Measurements from ENCODE around the gene RNASE8. TPM values are rescaled to one million over a fixed set of nuclear protein-coding genes. Genes with fewer than 3 reads are reported as not detected.

Gene RNASE8
- total and polyA plus RNA-seq, 4 experiments from 2014 or later: not detected

- Histone ChIP-seq H3K4me1 (ENCODE audit: insufficient read depth, low read length) (peaks cover 20% of the 10 kb centered on the region), H3K4me3 (ENCODE audit: low read length in 2 of 2) (no peak overlapping the region), H3K27ac (ENCODE audit: low read depth, low read length) (no peak overlapping the region), H3K27me3 (ENCODE audit: insufficient read depth, low read length) (no peaks in the 10 kb centered on the region), H3K9me3 (ENCODE audit: control insufficient read depth in 1 of 2, low read length in 2 of 2) (no peaks in the 10 kb centered on the region), H3K36me3 (ENCODE audit: insufficient read depth, low read length) (no peaks in the 10 kb centered on the region)
- peak overlapping the region in 2 of 7 donors; percentile 56 to 83 for H3K27ac Mint-ChIP-seq
- intact Hi-C loops (cut with micrococcal nuclease): no loop called here
- H3K4me1 Mint-ChIP-seq: peaks cover 12 to 33% (median 22%) of the 10 kb centered on the region in 4 donors
- CTCF ChIA-PET (ENCODE audit: partially characterized antibody): interaction anchor here (1.1 to 2.6 kb wide), 4 partner anchors 9 to 81 kb away, joined by 4 to 34 read pairs (median 6); no protein-coding TSS in a partner anchor
- peaks cover 0 to 2% (median 0%) of the 10 kb centered on the region in 8 donors for H3K9me3 Mint-ChIP-seq
- H3K27me3 Mint-ChIP-seq: no peaks in the 10 kb centered on the region
- POLR2A ChIA-PET (ENCODE audit: partially characterized antibody): interaction anchor here (0.7 to 2.5 kb wide), 5 partner anchors 8 to 81 kb away, joined by 3 to 18 read pairs (median 5); no protein-coding TSS in a partner anchor
- DNase-seq: no peak
- H3K4me3 Mint-ChIP-seq: peak overlapping the region; percentile 53 to 91 (median 86)
- peaks cover 31 to 32% of the 10 kb centered on the region in 2 donors for H3K36me3 Mint-ChIP-seq
These were observed 34.4 kb upstream of the RNASE8 start for GRCh38 chr14:21023174-21023573.

GRCh38 chr14:21023817-21024584 lies 33.6 kb upstream of the RNASE8 start:
- peak overlapping the region; percentile 77 to 92 (median 87) for H3K27ac Mint-ChIP-seq
- ChIA-PET CTCF (ENCODE audit: partially characterized antibody) (interaction anchor here (1.1 to 2.6 kb wide), 5 partner anchors 10 to 81 kb away, joined by 3 to 34 read pairs (median 4); no protein-coding TSS in a partner anchor), POLR2A (ENCODE audit: partially characterized antibody) (interaction anchor here (0.7 to 2.5 kb wide), 9 partner anchors 9 to 80 kb away, joined by 3 to 18 read pairs (median 4); no protein-coding TSS in a partner anchor)
- H3K4me1 ChIP-seq (ENCODE audit: insufficient read depth, low read length): peaks cover 20% of the 10 kb centered on the region
- H3K4me3 Mint-ChIP-seq: peak overlapping the region; percentile 83 to 95 (median 91)
- H3K36me3 Mint-ChIP-seq: peaks cover 23 to 26% of the 10 kb centered on the region in 2 donors
- peak overlapping the region; percentile 51 for H3K27ac ChIP-seq (ENCODE audit: low read depth, low read length)
- peaks cover 0 to 2% (median 0%) of the 10 kb centered on the region in 8 donors for H3K9me3 Mint-ChIP-seq
- peak; percentile 9 to 46 (median 23) for DNase-seq
- intact Hi-C loops (cut with micrococcal nuclease): loop anchor here (2.0 kb wide), 1 partner anchor 69 kb away; no protein-coding TSS in a partner anchor
- peaks cover 12 to 33% (median 22%) of the 10 kb centered on the region in 4 donors for H3K4me1 Mint-ChIP-seq
- peak overlapping the region; percentile 69 to 77 for H3K4me3 ChIP-seq (ENCODE audit: low read length in 2 of 2)
- H3K27me3 ChIP-seq (ENCODE audit: insufficient read depth, low read length): no peaks in the 10 kb centered on the region
- H3K9me3 ChIP-seq (ENCODE audit: control insufficient read depth in 1 of 2, low read length in 2 of 2): no peaks in the 10 kb centered on the region
- H3K36me3 ChIP-seq (ENCODE audit: insufficient read depth, low read length): no peaks in the 10 kb centered on the region
- no peaks in the 10 kb centered on the region for H3K27me3 Mint-ChIP-seq

GRCh38 chr14:21024585-21025370 lies 32.8 kb upstream of the RNASE8 start, which contains the start of gene NDRG2:
NDRG2 (minus strand) TSS chr14:21025061; CDS start chr14:21023315, 1,746 bp downstream.
- peaks cover 12 to 33% (median 22%) of the 10 kb centered on the region in 4 donors for H3K4me1 Mint-ChIP-seq
- no peaks in the 10 kb centered on the region for H3K36me3 ChIP-seq (ENCODE audit: insufficient read depth, low read length)
- H3K27me3 Mint-ChIP-seq: no peaks in the 10 kb centered on the region
- H3K9me3 ChIP-seq (ENCODE audit: control insufficient read depth in 1 of 2, low read length in 2 of 2): no peaks in the 10 kb centered on the region
- peak; percentile 71 to 79 (median 72) for DNase-seq
- POLR2A ChIA-PET (ENCODE audit: partially characterized antibody): interaction anchor here (0.7 to 2.5 kb wide), 6 partner anchors 10 to 79 kb away, joined by 3 to 18 read pairs (median 5); no protein-coding TSS in a partner anchor
- H3K4me3 Mint-ChIP-seq: peak within 1 kb of the TSS; percentile 83 to 95 (median 91)
- peak within 1 kb of the TSS; percentile 77 to 93 (median 92) for H3K27ac Mint-ChIP-seq
- H3K4me3 ChIP-seq (ENCODE audit: low read length in 2 of 2): peak within 1 kb of the TSS; percentile 69 to 77
- CTCF ChIA-PET (ENCODE audit: partially characterized antibody): interaction anchor here (0.5 to 2.6 kb wide), 4 partner anchors 10 to 361 kb away, joined by 3 to 34 read pairs (median 4); no protein-coding TSS in a partner anchor
- H3K27me3 ChIP-seq (ENCODE audit: insufficient read depth, low read length): no peaks in the 10 kb centered on the region
- peaks cover 0 to 2% (median 0%) of the 10 kb centered on the region in 8 donors for H3K9me3 Mint-ChIP-seq
- intact Hi-C loops (cut with micrococcal nuclease): loop anchor here (2.0 kb wide), 1 partner anchor 68 kb away; no protein-coding TSS in a partner anchor
- peaks cover 20% of the 10 kb centered on the region for H3K4me1 ChIP-seq (ENCODE audit: insufficient read depth, low read length)
- H3K36me3 Mint-ChIP-seq: peaks cover 16 to 18% of the 10 kb centered on the region in 2 donors
- peak within 1 kb of the TSS; percentile 51 for H3K27ac ChIP-seq (ENCODE audit: low read depth, low read length)

- peak overlapping the region; percentile 51 for H3K27ac ChIP-seq (ENCODE audit: low read depth, low read length)
- Mint-ChIP-seq H3K4me1 (peaks cover 12 to 33% (median 22%) of the 10 kb centered on the region in 4 donors), H3K27ac (peak overlapping the region; percentile 16 to 93 (median 91)), H3K9me3 (peaks cover 0 to 2% (median 0%) of the 10 kb centered on the region in 8 donors), H3K4me3 (peak overlapping the region; percentile 83 to 95 (median 91)), H3K36me3 (peaks cover 15% of the 10 kb centered on the region in 2 donors), H3K27me3 (no peaks in the 10 kb centered on the region)
- intact Hi-C loops (cut with micrococcal nuclease): loop anchor here (2.0 kb wide), 1 partner anchor 67 kb away; no protein-coding TSS in a partner anchor
- no peak for DNase-seq
- H3K9me3 ChIP-seq (ENCODE audit: control insufficient read depth in 1 of 2, low read length in 2 of 2): no peaks in the 10 kb centered on the region
- peaks cover 20% of the 10 kb centered on the region for H3K4me1 ChIP-seq (ENCODE audit: insufficient read depth, low read length)
- H3K4me3 ChIP-seq (ENCODE audit: low read length in 2 of 2): peak overlapping the region; percentile 23 to 77
- H3K36me3 ChIP-seq (ENCODE audit: insufficient read depth, low read length): no peaks in the 10 kb centered on the region
- ChIA-PET CTCF (ENCODE audit: partially characterized antibody) (interaction anchor here (1.1 to 2.6 kb wide), 4 partner anchors 10 to 79 kb away, joined by 3 to 34 read pairs (median 8); no protein-coding TSS in a partner anchor), POLR2A (ENCODE audit: partially characterized antibody) (interaction anchor here (0.8 to 2.5 kb wide), 3 partner anchors 11 to 72 kb away, joined by 3 to 18 read pairs (median 3); no protein-coding TSS in a partner anchor)
- H3K27me3 ChIP-seq (ENCODE audit: insufficient read depth, low read length): no peaks in the 10 kb centered on the region
These were observed 32.0 kb upstream of the RNASE8 start for GRCh38 chr14:21025371-21026273.

GRCh38 chr14:21026274-21026987 lies 31.2 kb upstream of the RNASE8 start:
- Histone ChIP-seq H3K27me3 (ENCODE audit: insufficient read depth, low read length) (no peaks in the 10 kb centered on the region), H3K27ac (ENCODE audit: low read depth, low read length) (no peak overlapping the region), H3K4me1 (ENCODE audit: insufficient read depth, low read length) (peaks cover 20% of the 10 kb centered on the region), H3K4me3 (ENCODE audit: low read length in 2 of 2) (no peak overlapping the region), H3K36me3 (ENCODE audit: insufficient read depth, low read length) (no peaks in the 10 kb centered on the region), H3K9me3 (ENCODE audit: control insufficient read depth in 1 of 2, low read length in 2 of 2) (no peaks in the 10 kb centered on the region)
- H3K4me1 Mint-ChIP-seq: peaks cover 12 to 33% (median 22%) of the 10 kb centered on the region in 4 donors
- ChIA-PET POLR2A (ENCODE audit: partially characterized antibody) (interaction anchor here (0.8 kb wide), 1 partner anchor 71 kb away, joined by 3 read pairs; no protein-coding TSS in a partner anchor), CTCF (ENCODE audit: partially characterized antibody) (interaction anchor here (1.4 to 1.6 kb wide), 2 partner anchors 11 to 66 kb away, joined by 5 to 12 read pairs; no protein-coding TSS in a partner anchor)
- H3K4me3 Mint-ChIP-seq: peak overlapping the region; percentile 39 to 91 (median 56)
- peaks cover 7 to 8% of the 10 kb centered on the region in 2 donors for H3K36me3 Mint-ChIP-seq
- peaks cover 0 to 2% (median 0%) of the 10 kb centered on the region in 8 donors for H3K9me3 Mint-ChIP-seq
- no peaks in the 10 kb centered on the region for H3K27me3 Mint-ChIP-seq
- no peak for DNase-seq
- peak overlapping the region; percentile 16 to 78 (median 51) for H3K27ac Mint-ChIP-seq
- intact Hi-C loops (cut with micrococcal nuclease): no loop called here

Data from CD4-positive, alpha-beta memory T cell (primary cell).